HepG2 (cell line): Measurements from ENCODE around the gene GFPT2. TPM values are rescaled to one million over a fixed set of nuclear protein-coding genes. Genes with fewer than 3 reads are reported as not detected.

Experiments
- ATAC-seq: fragments of 200-7000 bp; cut with Tn5 transposase; 3 replicates; pipeline ENCODE4 v1.9.1; 2020; ENCODE audit warnings: mild to moderate bottlenecking, moderate library complexity
- BruUV-seq: library from RNA; stranded (reverse); fragments of 400-500 nt; replicated peaks from 2 replicates; lab custom pipeline; 2021; lab: Mats Ljungman, UMichigan
- CTCF ChIA-PET: fragments of 300-600 bp; formaldehyde crosslinking; extraction: SDS; loops from one replicate; lab custom pipeline; 2021; ENCODE audit warnings: low total read pairs, inconsistent platforms, low intra/inter-chr PET ratio; lab: Yijun Ruan, JAX
- POLR2A ChIA-PET: fragments of 350-600 bp; sonication (Branson Sonifier 250); formaldehyde crosslinking; loops from one replicate; lab custom pipeline; 2020; ENCODE audit warnings: antibody characterized with exemption, inconsistent platforms; lab: Yijun Ruan, JAX
- DNase-seq: peaks from one replicate; pipeline ENCODE4 v3.0.0-alpha.2; 2015; ENCODE audit warnings: low spot score
- FAIRE-seq: peaks from 3 replicates; lab custom pipeline; 2011; peaks lifted over from hg19 to GRCh38; lab: Jason Lieb, UNC
- H2AFZ ChIP-seq: one replicate; pipeline ENCODE4 v1.6.1; 2011; ENCODE audit warnings: low read length, inconsistent platforms
- H3K27ac ChIP-seq: fragments of 300-600 bp; 3 replicates; pipeline ENCODE4 v1.8.0; 2011; ENCODE audit warnings: mixed run types, mild to moderate bottlenecking, mixed read lengths, low read length, inconsistent platforms; ENCODE audit not compliant: insufficient read depth; ENCODE audit errors: extremely low read length
- H3K27me3 ChIP-seq, 2 experiments: fragments of 200-600 bp in 1 of 2; 2 replicates in 1 of 2; 3 replicates in 1 of 2; pipeline versions ENCODE4 v1.6.0 to v1.8.0; 2011; ENCODE audit warnings: low read length in 2 of 2, mild to moderate bottlenecking in 2 of 2, moderate library complexity in 2 of 2, inconsistent platforms in 1 of 2; ENCODE audit not compliant: insufficient read depth in 2 of 2, control insufficient read depth in 1 of 2
- H3K36me3 ChIP-seq, 2 experiments: fragments of 200-600 bp in 1 of 2; replicated peaks in 1 of 2; 2 replicates in 1 of 2; 3 replicates in 1 of 2; pipeline versions ENCODE4 v1.5.1 to v1.8.0; 2011; ENCODE audit warnings: low read length in 2 of 2, inconsistent platforms in 1 of 2; ENCODE audit not compliant: insufficient read depth in 2 of 2, control insufficient read depth in 1 of 2
- H3K4me1 ChIP-seq: 2 replicates; pipeline ENCODE4 v1.5.1; 2012; ENCODE audit warnings: low read length, inconsistent platforms; ENCODE audit not compliant: insufficient read depth
- H3K4me2 ChIP-seq: 2 replicates; pipeline ENCODE4 v1.6.0; 2011; ENCODE audit warnings: low read depth, low read length, inconsistent platforms
- H3K4me3 ChIP-seq, 3 experiments: fragments of 200-600 bp in 1 of 3; sonication (generic), shearing (Covaris generic) in 1 of 3; replicated peaks in 1 of 3; 2 replicates each; pipeline ENCODE4 v1.5.1; 2011 to 2016; ENCODE audit warnings: low read length in 3 of 3, inconsistent platforms in 2 of 3, low read depth in 2 of 3, mild to moderate bottlenecking in 2 of 3, control low read depth in 1 of 3, mixed read lengths in 1 of 3; ENCODE audit not compliant: insufficient read depth in 1 of 3
- H3K79me2 ChIP-seq: one replicate; pipeline ENCODE4 v1.6.1; 2011; ENCODE audit warnings: low read length, inconsistent platforms; ENCODE audit not compliant: insufficient read depth
- H3K9ac ChIP-seq: 2 replicates; pipeline ENCODE4 v1.6.0; 2011; ENCODE audit warnings: mild to moderate bottlenecking, low read depth, low read length, inconsistent platforms; ENCODE audit not compliant: insufficient read depth
- H3K9me3 ChIP-seq: 2 replicates; pipeline ENCODE4 v1.5.1; 2012; ENCODE audit warnings: mild to moderate bottlenecking, low read length
- H4K20me1 ChIP-seq: 2 replicates; pipeline ENCODE4 v1.6.0; 2011; ENCODE audit warnings: inconsistent platforms, mild to moderate bottlenecking, low read length, moderate library complexity; ENCODE audit not compliant: insufficient read depth
- PCBP1 ChIP-seq: fragments of 200-400 bp; formaldehyde crosslinking; IDR thresholded peaks from 2 replicates; pipeline ENCODE4 v1.6.1; 2017; ENCODE audit warnings: mild to moderate bottlenecking, low read depth, low read length, borderline replicate concordance
- ZBTB20 ChIP-seq: sonication (generic); formaldehyde crosslinking; IDR thresholded peaks from 2 replicates; pipeline ENCODE4 v1.8.1; 2023; ENCODE audit warnings: missing genetic modification reagents, low read depth, mild to moderate bottlenecking, borderline replicate concordance
- ZFYVE20 ChIP-seq: sonication (generic); formaldehyde crosslinking; IDR thresholded peaks from 2 replicates; pipeline ENCODE4 v1.8.0; 2023; ENCODE audit warnings: low read depth, mild to moderate bottlenecking, moderate library complexity, missing genetic modification reagents, borderline replicate concordance
- WGBS: methylation state at CpG from one replicate; pipeline ENCODE4 v1.1.6; 2017; ENCODE audit warnings: low lambda C conversion rate; 5-methylcytosine and 5-hydroxymethylcytosine counted together
- in situ Hi-C: cut with HindIII; loops from 2 replicates; pipeline ENCODE4 v1.10.0; 2017; ENCODE audit warnings: low pct_unique_long_range_greater_than_20kb; ENCODE audit not compliant: extremely low pct_ligation_motif_present
- intact Hi-C: fragments of 100-400 bp; cut with micrococcal nuclease; formaldehyde crosslinking; loops from one replicate; pipeline ENCODE4 v1.10.0; 2022; ENCODE audit not compliant: unreplicated experiment
- polyA plus RNA-seq, 8 experiments: library from polyadenylated mRNA; depleted of rRNA in 3 of 8; stranded (reverse) in 7 of 8; unstranded in 1 of 8; fragments of >200 nt; fragmentation: Illumina TruSeq in 4 of 8; extraction: Trizol in 4 of 8; gene quantifications; 2 replicates each; pipeline versions ENCODE4 v1.2.1 to v1.2.3, GENCODE V29; 2011 to 2016; ENCODE audit warnings: low read depth in 4 of 8, missing spikeins in 1 of 8, mixed read lengths in 1 of 8; ENCODE audit not compliant: insufficient read depth in 1 of 8
- total RNA-seq, 5 experiments: library from RNA; depleted of rRNA; stranded (reverse); fragments of >200 nt; fragmentation: Illumina TruSeq; extraction: Trizol; gene quantifications; 2 replicates each; pipeline ENCODE4 v1.2.3, GENCODE V29; 2016; ENCODE audit warnings: low read depth in 1 of 5
- TF ChIP-seq, protein P1 (sequence below): IDR thresholded peaks from 2 replicates; pipeline ENCODE4 v1.4.0; 2020; ENCODE audit warnings: mild to moderate bottlenecking, missing genetic modification reagents

The GFPT2 gene
- total and polyA plus RNA-seq, 2 of the 13 experiments (the other 11 are each of a cell fraction or from before 2014, with no cell fraction given), result 0.18 TPM

DNA sequence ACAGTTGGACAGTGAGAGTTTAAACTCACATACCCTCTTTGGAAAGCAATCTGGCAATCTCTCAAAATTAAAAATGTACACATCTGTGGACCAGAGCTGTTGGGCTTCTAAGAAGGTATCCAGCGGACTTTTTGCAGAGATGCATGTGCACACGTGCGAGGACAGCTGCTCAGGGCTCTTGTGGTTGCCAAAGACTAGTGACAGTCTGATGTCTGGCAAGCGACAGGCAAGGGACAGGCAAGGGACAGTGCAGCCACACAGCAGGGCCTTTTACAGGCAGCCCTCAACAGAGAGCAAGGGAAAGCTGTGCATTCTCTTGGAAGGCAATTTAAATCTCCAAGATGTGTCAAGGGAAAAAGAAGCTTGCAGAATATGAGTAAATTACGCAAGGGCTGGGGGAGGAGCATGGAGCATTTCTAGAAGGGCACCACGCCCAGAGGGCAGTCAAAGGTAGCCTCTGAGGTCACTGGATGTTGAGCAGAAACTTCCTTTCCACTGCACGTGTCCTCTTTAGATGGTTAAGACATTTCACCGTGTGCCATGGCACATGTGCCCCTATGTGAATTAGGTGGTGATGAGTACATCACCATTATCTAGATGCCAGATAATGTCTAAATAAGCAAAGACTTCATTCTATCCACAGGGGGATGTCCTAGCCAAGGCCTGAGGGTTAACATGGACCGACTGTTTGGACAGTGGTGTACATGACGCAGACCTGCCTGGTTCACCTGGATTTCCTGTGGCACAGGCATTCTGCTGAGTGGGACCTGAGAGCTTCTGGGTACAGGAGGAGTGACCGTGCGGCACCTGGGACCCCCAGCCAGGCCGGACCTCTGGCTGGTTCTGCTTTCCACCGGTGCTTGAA, 9.1 kb downstream of the GFPT2 start:
- BruUV-seq, result no TSS peak

More for the DNA sequence above, 9.1 kb downstream of the GFPT2 start:
- Histone ChIP-seq H3K4me3 (no peak overlapping the region), H3K79me2 (no peaks in the 10 kb centered on the region), H3K4me1 (no peaks in the 10 kb centered on the region), H3K9me3 (no peaks in the 10 kb centered on the region), H3K9ac (no peak overlapping the region), H3K27me3 (peaks cover 3 to 49% of the 10 kb centered on the region in 2 experiments; a peak in 3 of 5 replicates), H4K20me1 (no peaks in the 10 kb centered on the region), H2AFZ (no peak overlapping the region), H3K4me2 (no peak overlapping the region), H3K27ac (no peak overlapping the region), H3K36me3 (no peaks in the 10 kb centered on the region)
- ChIA-PET CTCF (no interaction called here), POLR2A (no interaction called here)
- FAIRE-seq, result no peak
- WGBS, result 34% methylated on average over 8 of the region's 14 CpGs
- no peak for DNase-seq
- ATAC-seq, result no peak
- intact Hi-C loops (no loop called here), in situ Hi-C loops (no loop called here)
- TF ChIP-seq ZBTB20 (no peak), ZFYVE20 (CRISPR knock-in tag) (no peak), PCBP1 (no peak)
- TF ChIP-seq, protein P1, sequence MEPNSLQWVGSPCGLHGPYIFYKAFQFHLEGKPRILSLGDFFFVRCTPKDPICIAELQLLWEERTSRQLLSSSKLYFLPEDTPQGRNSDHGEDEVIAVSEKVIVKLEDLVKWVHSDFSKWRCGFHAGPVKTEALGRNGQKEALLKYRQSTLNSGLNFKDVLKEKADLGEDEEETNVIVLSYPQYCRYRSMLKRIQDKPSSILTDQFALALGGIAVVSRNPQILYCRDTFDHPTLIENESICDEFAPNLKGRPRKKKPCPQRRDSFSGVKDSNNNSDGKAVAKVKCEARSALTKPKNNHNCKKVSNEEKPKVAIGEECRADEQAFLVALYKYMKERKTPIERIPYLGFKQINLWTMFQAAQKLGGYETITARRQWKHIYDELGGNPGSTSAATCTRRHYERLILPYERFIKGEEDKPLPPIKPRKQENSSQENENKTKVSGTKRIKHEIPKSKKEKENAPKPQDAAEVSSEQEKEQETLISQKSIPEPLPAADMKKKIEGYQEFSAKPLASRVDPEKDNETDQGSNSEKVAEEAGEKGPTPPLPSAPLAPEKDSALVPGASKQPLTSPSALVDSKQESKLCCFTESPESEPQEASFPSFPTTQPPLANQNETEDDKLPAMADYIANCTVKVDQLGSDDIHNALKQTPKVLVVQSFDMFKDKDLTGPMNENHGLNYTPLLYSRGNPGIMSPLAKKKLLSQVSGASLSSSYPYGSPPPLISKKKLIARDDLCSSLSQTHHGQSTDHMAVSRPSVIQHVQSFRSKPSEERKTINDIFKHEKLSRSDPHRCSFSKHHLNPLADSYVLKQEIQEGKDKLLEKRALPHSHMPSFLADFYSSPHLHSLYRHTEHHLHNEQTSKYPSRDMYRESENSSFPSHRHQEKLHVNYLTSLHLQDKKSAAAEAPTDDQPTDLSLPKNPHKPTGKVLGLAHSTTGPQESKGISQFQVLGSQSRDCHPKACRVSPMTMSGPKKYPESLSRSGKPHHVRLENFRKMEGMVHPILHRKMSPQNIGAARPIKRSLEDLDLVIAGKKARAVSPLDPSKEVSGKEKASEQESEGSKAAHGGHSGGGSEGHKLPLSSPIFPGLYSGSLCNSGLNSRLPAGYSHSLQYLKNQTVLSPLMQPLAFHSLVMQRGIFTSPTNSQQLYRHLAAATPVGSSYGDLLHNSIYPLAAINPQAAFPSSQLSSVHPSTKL (CRISPR knock-in tag), result no peak
